Mononuclear cell (primary cell): ENCODE data around the gene GAREM2. TPM values are rescaled to one million over a fixed set of nuclear protein-coding genes. Genes with fewer than 3 reads are reported as not detected.

Experiments used
- H3K27me3 ChIP-seq: 2 replicates; pipeline ENCODE4 v1.6.0; 2011; ENCODE audit warnings: low read length, control low read depth; ENCODE audit not compliant: insufficient read depth
- H3K4me1 ChIP-seq: 2 replicates; pipeline ENCODE4 v1.5.1; 2011; ENCODE audit warnings: mild to moderate bottlenecking, low read length, control low read depth; ENCODE audit not compliant: insufficient read depth
- H3K4me3 ChIP-seq: 2 replicates; pipeline ENCODE4 v1.5.1; 2011; ENCODE audit warnings: mild to moderate bottlenecking, low read length, moderate library complexity
- H3K9me3 ChIP-seq: 2 replicates; pipeline ENCODE4 v1.5.1; 2011; ENCODE audit warnings: low read depth, mild to moderate bottlenecking, control low read depth, low read length
- total RNA-seq: library from RNA; depleted of rRNA; stranded (reverse); fragments of >200 nt; gene quantifications from one replicate; pipeline ENCODE4 v1.2.3, GENCODE V29; 2012

Gene GAREM2
- total RNA-seq, 1 donor, result 1.0 TPM

- Histone ChIP-seq H3K9me3 (no peaks in the 10 kb centered on the region), H3K4me3 (no peak overlapping the region), H3K27me3 (peaks cover 26% of the 10 kb centered on the region), H3K4me1 (peaks cover 12% of the 10 kb centered on the region)
Measured at GRCh38 chr2:26177122-26177521, 4.2 kb downstream of the GAREM2 start.

- Histone ChIP-seq H3K9me3 (no peaks in the 10 kb centered on the region), H3K4me1 (peaks cover 8% of the 10 kb centered on the region), H3K4me3 (no peak overlapping the region), H3K27me3 (peaks cover 23% of the 10 kb centered on the region)
Measured at GRCh38 chr2:26178246-26178645, 5.4 kb downstream of the GAREM2 start.

- Histone ChIP-seq H3K4me3 (peak overlapping the region; percentile 30), H3K9me3 (no peaks in the 10 kb centered on the region), H3K4me1 (peaks cover 8% of the 10 kb centered on the region), H3K27me3 (peaks cover 20% of the 10 kb centered on the region)
Measured at GRCh38 chr2:26178746-26179436, 6.0 kb downstream of the GAREM2 start.

GRCh38 chr2:26179446-26179913, 6.6 kb downstream of the GAREM2 start:
- H3K27me3 ChIP-seq, result peaks cover 14% of the 10 kb centered on the region
- no peaks in the 10 kb centered on the region for H3K9me3 ChIP-seq
- H3K4me1 ChIP-seq, result peaks cover 14% of the 10 kb centered on the region
- H3K4me3 ChIP-seq, result no peak overlapping the region

- Histone ChIP-seq H3K4me3 (no peak overlapping the region), H3K4me1 (peaks cover 27% of the 10 kb centered on the region), H3K27me3 (peaks cover 8% of the 10 kb centered on the region), H3K9me3 (no peaks in the 10 kb centered on the region)
Measured at GRCh38 chr2:26182441-26182840, 9.6 kb downstream of the GAREM2 start.

GRCh38 chr2:26182887-26183630, 10.2 kb downstream of the GAREM2 start:
- H3K27me3 ChIP-seq, result peaks cover 8% of the 10 kb centered on the region
- H3K4me1 ChIP-seq, result peaks cover 27% of the 10 kb centered on the region
- no peak overlapping the region for H3K4me3 ChIP-seq
- no peaks in the 10 kb centered on the region for H3K9me3 ChIP-seq

- peaks cover 7% of the 10 kb centered on the region for H3K27me3 ChIP-seq
- H3K4me1 ChIP-seq, result peaks cover 24% of the 10 kb centered on the region
- H3K4me3 ChIP-seq, result no peak overlapping the region
- no peaks in the 10 kb centered on the region for H3K9me3 ChIP-seq
Measured at GRCh38 chr2:26184121-26184520, 11.2 kb downstream of the GAREM2 start.

- Histone ChIP-seq H3K27me3 (peaks cover 3% of the 10 kb centered on the region), H3K9me3 (no peaks in the 10 kb centered on the region), H3K4me3 (peak overlapping the region; percentile 44), H3K4me1 (peaks cover 19% of the 10 kb centered on the region)
Measured at GRCh38 chr2:26184555-26185303, 11.8 kb downstream of the GAREM2 start.

GRCh38 chr2:26185304-26185928, 12.5 kb downstream of the GAREM2 start:
- H3K9me3 ChIP-seq, result no peaks in the 10 kb centered on the region
- H3K4me1 ChIP-seq, result peaks cover 19% of the 10 kb centered on the region
- H3K4me3 ChIP-seq, result peak overlapping the region; percentile 44
- H3K27me3 ChIP-seq, result no peaks in the 10 kb centered on the region

GRCh38 chr2:26185954-26186770, 13.3 kb downstream of the GAREM2 start:
- Histone ChIP-seq H3K9me3 (no peaks in the 10 kb centered on the region), H3K4me1 (peaks cover 19% of the 10 kb centered on the region), H3K27me3 (no peaks in the 10 kb centered on the region), H3K4me3 (no peak overlapping the region)

- H3K9me3 ChIP-seq, result no peaks in the 10 kb centered on the region
- H3K4me3 ChIP-seq, result no peak overlapping the region
- H3K4me1 ChIP-seq, result peaks cover 19% of the 10 kb centered on the region
- no peaks in the 10 kb centered on the region for H3K27me3 ChIP-seq
Measured at GRCh38 chr2:26187114-26187513, 14.2 kb downstream of the GAREM2 start.

- no peaks in the 10 kb centered on the region for H3K27me3 ChIP-seq
- peaks cover 19% of the 10 kb centered on the region for H3K4me1 ChIP-seq
- no peak overlapping the region for H3K4me3 ChIP-seq
- no peaks in the 10 kb centered on the region for H3K9me3 ChIP-seq
Measured at GRCh38 chr2:26187537-26188104, 14.7 kb downstream of the GAREM2 start.

GRCh38 chr2:26189123-26189522, 16.2 kb downstream of the GAREM2 start:
- no peaks in the 10 kb centered on the region for H3K27me3 ChIP-seq
- H3K4me3 ChIP-seq, result no peak overlapping the region
- H3K9me3 ChIP-seq, result no peaks in the 10 kb centered on the region
- peaks cover 16% of the 10 kb centered on the region for H3K4me1 ChIP-seq

GRCh38 chr2:26189751-26190150, 16.9 kb downstream of the GAREM2 start:
- Histone ChIP-seq H3K4me1 (peaks cover 12% of the 10 kb centered on the region), H3K9me3 (no peaks in the 10 kb centered on the region), H3K4me3 (no peak overlapping the region), H3K27me3 (no peaks in the 10 kb centered on the region)
